Ovary (tissue), 3 donors: Measurements from ENCODE around the gene NKAIN2.

ENCODE experiments used
- CTCF ChIP-seq, 3 donors: fragments of 450-650 bp in 2 of 3; fragments of 200-600 bp in 1 of 3; IDR thresholded peaks; one replicate each; pipeline versions ENCODE4 v1.5.1 to v1.8.0; 2016 to 2022; ENCODE audit warnings: antibody characterized with exemption in 3 of 3, mild to moderate bottlenecking in 1 of 3
- POLR2A ChIP-seq: fragments of 450-650 bp; IDR thresholded peaks from one replicate; pipeline ENCODE4 v1.6.1; 2017; ENCODE audit warnings: antibody characterized with exemption, mild to moderate bottlenecking, moderate library complexity
- donor health status: DM: no; HTN: no; CAD: no.

GRCh38 chr6:124758663-124759062 lies 955.0 kb downstream of the NKAIN2 start:
- no peak for TF ChIP-seq CTCF (IDR thresholded peaks at IDR 0.05)
- no peak for TF ChIP-seq POLR2A
